Upper lobe of left lung (tissue), 4 donors: ENCODE results near the gene UBASH3B.

Experiments used
- CTCF ChIP-seq, 6 experiments: fragments of 450-650 bp in 4 of 6; fragments of 200-600 bp in 2 of 6; sonication (generic) in 2 of 6; IDR thresholded peaks; one replicate each; pipeline ENCODE4 v1.5.1; 2016 to 2019; ENCODE audit warnings: antibody characterized with exemption in 6 of 6
- EP300 ChIP-seq, 4 donors: sonication (generic); formaldehyde crosslinking; IDR thresholded peaks; one replicate each; pipeline ENCODE4 v1.5.1; 2017; ENCODE audit warnings: antibody characterized with exemption in 4 of 4, control low read depth in 2 of 4
- POLR2A ChIP-seq, 4 donors: fragments of 450-650 bp; IDR thresholded peaks; one replicate each; pipeline ENCODE4 v1.5.1; 2016 to 2017; ENCODE audit warnings: antibody characterized with exemption in 4 of 4, mild to moderate bottlenecking in 2 of 4
- POLR2AphosphoS5 ChIP-seq, 2 donors: sonication (generic); formaldehyde crosslinking; IDR thresholded peaks; one replicate each; pipeline ENCODE4 v1.5.1; 2017; ENCODE audit warnings: antibody characterized with exemption in 2 of 2

GRCh38 chr11:122655527-122656072 is at the start of gene UBASH3B:
- TF ChIP-seq CTCF (IDR thresholded peaks at IDR 0.05) (peak in 4 of 6 experiments; percentile 10 to 18 (median 14)), EP300 (IDR thresholded peaks at IDR 0.05) (no peak), POLR2A (IDR thresholded peaks at IDR 0.05) (peak in 2 of 4 donors; percentile 33 to 63), POLR2AphosphoS5 (IDR thresholded peaks at IDR 0.05) (peak; percentile 27 to 46)
